ENCODE results near the gene FMN1.

FMN1 gene

GRCh38 chr15:33101036-33101435 lies 93.5 kb downstream of the FMN1 start:
- Histone ChIP-seq H3K36me3 (ENCODE audit: control insufficient read depth, low read length) (no peaks in the 10 kb centered on the region), H3K4me1 (ENCODE audit: control insufficient read depth, low read length) (no peaks in the 10 kb centered on the region), H3K27me3 (ENCODE audit: control insufficient read depth, low read length) (0 out of 2 replicates have a peak, but pooled peaks cover 5% of the 10 kb centered on the region), H3K4me3 (ENCODE audit: low read length) (no peak overlapping the region), H3K9me3 (ENCODE audit: control insufficient read depth, insufficient read depth, low read length) (no peaks in the 10 kb centered on the region), H3K79me2 (ENCODE audit: control insufficient read depth, low read length) (no peaks in the 10 kb centered on the region), H3K27ac (ENCODE audit: low read depth, low read length) (no peak overlapping the region), H4K20me1 (ENCODE audit: control insufficient read depth, insufficient read depth, low read depth, low read length) (no peaks in the 10 kb centered on the region), H3K4me2 (ENCODE audit: low read length) (no peak overlapping the region), H3F3A (ENCODE audit: control insufficient read depth, insufficient read depth) (no peaks in the 10 kb centered on the region), H3K9me2 (replicated peaks; ENCODE audit: control insufficient read depth, low read length) (no peaks in the 10 kb centered on the region)
- TF ChIP-seq CTCF (IDR thresholded peaks at IDR 0.05; ENCODE audit: low read depth, low read length, poor library complexity, severe bottlenecking) (no peak), EZH2phosphoT487 (IDR thresholded peaks at IDR 0.05; ENCODE audit: borderline replicate concordance, low read length) (no peak)

DNA sequence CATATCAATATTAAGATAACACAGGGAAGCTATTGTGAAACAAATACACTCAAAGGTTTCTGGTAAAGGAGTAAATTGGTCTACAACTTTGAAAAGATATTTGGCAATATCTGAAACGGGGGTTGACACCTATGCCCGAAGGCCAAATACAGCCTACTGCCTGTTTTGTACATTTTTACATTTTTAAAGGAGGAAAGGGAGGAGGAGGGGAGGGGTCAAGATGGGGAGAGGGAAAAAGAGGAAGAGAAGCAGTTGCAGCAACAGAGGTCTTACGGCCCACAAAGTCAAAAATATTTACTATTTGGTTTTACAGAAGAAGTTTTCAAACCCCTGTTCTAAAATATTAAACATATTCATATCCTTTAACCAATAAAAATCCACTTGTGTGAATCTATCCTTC lies 94.2 kb downstream of the FMN1 start:
- 0 out of 2 replicates have a peak, but pooled peaks cover 5% of the 10 kb centered on the region for H3K27me3 ChIP-seq (ENCODE audit: control insufficient read depth, low read length)
- H3K79me2 ChIP-seq (ENCODE audit: control insufficient read depth, low read length), result no peaks in the 10 kb centered on the region
- no peaks in the 10 kb centered on the region for H3F3A ChIP-seq (ENCODE audit: control insufficient read depth, insufficient read depth)
- H3K9me3 ChIP-seq (ENCODE audit: control insufficient read depth, insufficient read depth, low read length), result no peaks in the 10 kb centered on the region
- H3K9me2 ChIP-seq (replicated peaks; ENCODE audit: control insufficient read depth, low read length), result no peaks in the 10 kb centered on the region
- H4K20me1 ChIP-seq (ENCODE audit: control insufficient read depth, insufficient read depth, low read depth, low read length), result no peaks in the 10 kb centered on the region
- no peak overlapping the region for H3K27ac ChIP-seq (ENCODE audit: low read depth, low read length)
- H3K4me1 ChIP-seq (ENCODE audit: control insufficient read depth, low read length), result no peaks in the 10 kb centered on the region
- TF ChIP-seq CTCF (IDR thresholded peaks at IDR 0.05; ENCODE audit: low read depth, low read length, poor library complexity, severe bottlenecking) (no peak), EZH2phosphoT487 (IDR thresholded peaks at IDR 0.05; ENCODE audit: borderline replicate concordance, low read length) (no peak)
- H3K36me3 ChIP-seq (ENCODE audit: control insufficient read depth, low read length), result no peaks in the 10 kb centered on the region
- no peak overlapping the region for H3K4me2 ChIP-seq (ENCODE audit: low read length)
- H3K4me3 ChIP-seq (ENCODE audit: low read length), result no peak overlapping the region

DNA sequence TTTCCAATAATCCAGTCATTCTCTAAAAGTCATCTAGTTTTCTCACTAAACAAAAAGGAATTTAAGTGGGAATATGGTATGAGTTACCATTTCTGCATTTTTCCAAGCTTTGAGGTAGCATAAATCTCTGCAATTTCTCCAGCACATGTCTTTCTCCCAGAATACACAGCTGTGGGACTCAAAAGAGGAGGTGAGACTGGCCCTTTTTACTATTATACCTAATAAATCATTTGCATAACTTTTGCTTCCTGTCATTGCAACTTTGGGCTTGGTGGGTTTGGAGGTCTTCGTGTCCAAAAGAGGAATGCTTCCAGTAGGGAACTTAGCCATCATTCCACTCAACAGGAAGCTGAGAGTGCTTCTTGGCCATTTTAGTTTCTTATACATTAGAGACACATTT lies 94.8 kb downstream of the FMN1 start:
- TF ChIP-seq EZH2phosphoT487 (IDR thresholded peaks at IDR 0.05; ENCODE audit: borderline replicate concordance, low read length) (no peak), CTCF (IDR thresholded peaks at IDR 0.05; ENCODE audit: low read depth, low read length, poor library complexity, severe bottlenecking) (no peak)
- H3K9me2 ChIP-seq (replicated peaks; ENCODE audit: control insufficient read depth, low read length), result no peaks in the 10 kb centered on the region

More for the DNA sequence above, 94.8 kb downstream of the FMN1 start:
- Histone ChIP-seq H3K27ac (ENCODE audit: low read depth, low read length) (no peak overlapping the region), H3K9me3 (ENCODE audit: control insufficient read depth, insufficient read depth, low read length) (no peaks in the 10 kb centered on the region), H3K36me3 (ENCODE audit: control insufficient read depth, low read length) (no peaks in the 10 kb centered on the region), H3K27me3 (ENCODE audit: control insufficient read depth, low read length) (0 out of 2 replicates have a peak, but pooled peaks cover 5% of the 10 kb centered on the region), H3K4me1 (ENCODE audit: control insufficient read depth, low read length) (no peaks in the 10 kb centered on the region), H3F3A (ENCODE audit: control insufficient read depth, insufficient read depth) (no peaks in the 10 kb centered on the region), H4K20me1 (ENCODE audit: control insufficient read depth, insufficient read depth, low read depth, low read length) (no peaks in the 10 kb centered on the region), H3K79me2 (ENCODE audit: control insufficient read depth, low read length) (no peaks in the 10 kb centered on the region), H3K4me2 (ENCODE audit: low read length) (no peak overlapping the region), H3K4me3 (ENCODE audit: low read length) (no peak overlapping the region)

All from DOHH2 (cell line).